NOMO-1 treated with dmso at 0.1 percent for 144 hours (cell line): ENCODE measurements around the gene EIF5.
"Not testable (repeated sequence)": the region's sequence is repeated elsewhere in the genome, so short reads cannot be mapped to it uniquely, and the experiment has no call there.

Experiments used
- DNase-seq: peaks from one replicate; lab custom pipeline; 2025; ENCODE audit not compliant: unreplicated experiment; lab: John Stamatoyannopoulos, UW

The EIF5 gene

GRCh38 chr14:103332143-103332919 lies 1.7 kb upstream of the EIF5 start:
- DNase-seq = no peak

GRCh38 chr14:103334644-103335622 lies 896 bp downstream of the EIF5 start:
- DNase-seq = peak; percentile 60

GRCh38 chr14:103336191-103336590 lies 2.2 kb downstream of the EIF5 start:
- no peak for DNase-seq

GRCh38 chr14:103337794-103338193 lies 3.8 kb downstream of the EIF5 start:
- no peak for DNase-seq

- no peak for DNase-seq
Measured at GRCh38 chr14:103339561-103339960, 5.5 kb downstream of the EIF5 start.

GRCh38 chr14:103340480-103341212 lies 6.6 kb downstream of the EIF5 start:
- no peak for DNase-seq

GRCh38 chr14:103341250-103342129 lies 7.5 kb downstream of the EIF5 start:
- DNase-seq = no peak

- DNase-seq = no peak
Measured at GRCh38 chr14:103343164-103343879, 9.3 kb downstream of the EIF5 start.

GRCh38 chr14:103343905-103344797 lies 10.1 kb downstream of the EIF5 start:
- no peak for DNase-seq

GRCh38 chr14:103346286-103346685 lies 12.2 kb downstream of the EIF5 start:
- DNase-seq = no peak

- DNase-seq = no peak
Measured at GRCh38 chr14:103347091-103347815, 13.2 kb downstream of the EIF5 start.

GRCh38 chr14:103348154-103348553 lies 14.1 kb downstream of the EIF5 start:
- no peak for DNase-seq

GRCh38 chr14:103349982-103350381 lies 15.9 kb downstream of the EIF5 start:
- no peak for DNase-seq

GRCh38 chr14:103353362-103353761 lies 19.3 kb downstream of the EIF5 start:
- DNase-seq = no peak

- no peak for DNase-seq
Measured at GRCh38 chr14:103354141-103354540, 20.1 kb downstream of the EIF5 start.

GRCh38 chr14:103356024-103356682 lies 22.1 kb downstream of the EIF5 start:
- DNase-seq = no peak

GRCh38 chr14:103357552-103357951 lies 23.5 kb downstream of the EIF5 start:
- not testable (repeated sequence) for DNase-seq
